Astrocyte (in vitro differentiated cells and primary cell): ENCODE results near the gene PCAT6.

Experiments used
- EZH2 ChIP-seq: IDR thresholded peaks from 2 replicates; pipeline ENCODE4 v1.6.1; 2012; ENCODE audit warnings: mild to moderate bottlenecking, low read length, inconsistent platforms; ENCODE audit not compliant: insufficient read depth
- TF ChIP-seq, protein P1 (sequence below): IDR thresholded peaks from 2 replicates; pipeline ENCODE4 v1.5.1; 2011; ENCODE audit warnings: low read depth, mild to moderate bottlenecking, inconsistent platforms, low read length, moderate library complexity; ENCODE audit not compliant: insufficient read depth

DNA sequence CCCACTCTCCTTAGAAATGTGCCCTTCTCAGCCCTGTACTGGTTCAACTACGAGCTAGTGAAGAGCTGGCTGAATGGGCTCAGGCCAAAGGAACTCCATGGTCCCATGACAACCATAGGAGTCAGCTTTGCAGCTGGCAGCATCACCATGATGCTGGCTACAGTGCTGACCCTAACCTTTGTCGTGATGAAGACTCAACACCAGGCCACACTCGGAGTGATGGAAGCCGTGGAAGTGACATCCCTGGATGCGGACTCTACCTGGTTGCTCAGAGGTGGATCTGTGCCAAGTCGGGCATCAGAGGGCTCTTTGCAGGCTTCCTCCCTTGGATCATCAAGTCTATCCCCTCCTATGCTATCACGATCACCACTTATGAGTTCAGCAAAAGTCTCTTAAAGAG, 14.1 kb upstream of the PCAT6 start:
- TF ChIP-seq, protein P1, sequence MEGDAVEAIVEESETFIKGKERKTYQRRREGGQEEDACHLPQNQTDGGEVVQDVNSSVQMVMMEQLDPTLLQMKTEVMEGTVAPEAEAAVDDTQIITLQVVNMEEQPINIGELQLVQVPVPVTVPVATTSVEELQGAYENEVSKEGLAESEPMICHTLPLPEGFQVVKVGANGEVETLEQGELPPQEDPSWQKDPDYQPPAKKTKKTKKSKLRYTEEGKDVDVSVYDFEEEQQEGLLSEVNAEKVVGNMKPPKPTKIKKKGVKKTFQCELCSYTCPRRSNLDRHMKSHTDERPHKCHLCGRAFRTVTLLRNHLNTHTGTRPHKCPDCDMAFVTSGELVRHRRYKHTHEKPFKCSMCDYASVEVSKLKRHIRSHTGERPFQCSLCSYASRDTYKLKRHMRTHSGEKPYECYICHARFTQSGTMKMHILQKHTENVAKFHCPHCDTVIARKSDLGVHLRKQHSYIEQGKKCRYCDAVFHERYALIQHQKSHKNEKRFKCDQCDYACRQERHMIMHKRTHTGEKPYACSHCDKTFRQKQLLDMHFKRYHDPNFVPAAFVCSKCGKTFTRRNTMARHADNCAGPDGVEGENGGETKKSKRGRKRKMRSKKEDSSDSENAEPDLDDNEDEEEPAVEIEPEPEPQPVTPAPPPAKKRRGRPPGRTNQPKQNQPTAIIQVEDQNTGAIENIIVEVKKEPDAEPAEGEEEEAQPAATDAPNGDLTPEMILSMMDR = no peak
- TF ChIP-seq EZH2 = no peak
